Astrocyte (in vitro differentiated cells and primary cell): Measurements from ENCODE around the gene ZNF23. TPM values are rescaled to one million over a fixed set of nuclear protein-coding genes. Genes with fewer than 3 reads are reported as not detected.

Experiments
- DNase-seq: peaks from one replicate; pipeline ENCODE4 v3.0.0-alpha.2; 2010; ENCODE audit warnings: low read depth
- FAIRE-seq: peaks from 2 replicates; lab custom pipeline; 2011; peaks lifted over from hg19 to GRCh38; lab: Jason Lieb, UNC
- H2AFZ ChIP-seq: 2 replicates; pipeline ENCODE4 v1.6.0; 2012; ENCODE audit warnings: low read depth, low read length, inconsistent platforms
- H3K27ac ChIP-seq: 2 replicates; pipeline ENCODE4 v1.5.1; 2011; ENCODE audit warnings: low read depth, low read length, inconsistent platforms
- H3K27me3 ChIP-seq: 2 replicates; pipeline ENCODE4 v1.6.0; 2011; ENCODE audit warnings: low read length, inconsistent platforms; ENCODE audit not compliant: insufficient read depth
- H3K36me3 ChIP-seq: 2 replicates; pipeline ENCODE4 v1.5.1; 2011; ENCODE audit warnings: low read length, inconsistent platforms; ENCODE audit not compliant: insufficient read depth
- H3K4me1 ChIP-seq: 2 replicates; pipeline ENCODE4 v1.5.1; 2011; ENCODE audit warnings: low read length, inconsistent platforms; ENCODE audit not compliant: insufficient read depth
- H3K4me2 ChIP-seq: 2 replicates; pipeline ENCODE4 v1.6.0; 2012; ENCODE audit warnings: low read length, inconsistent platforms
- H3K4me3 ChIP-seq: 2 replicates; pipeline ENCODE4 v1.5.1; 2011; ENCODE audit warnings: low read depth, mild to moderate bottlenecking, low read length, inconsistent platforms; ENCODE audit not compliant: insufficient read depth
- H3K79me2 ChIP-seq: 2 replicates; pipeline ENCODE4 v1.6.0; 2012; ENCODE audit warnings: mild to moderate bottlenecking, low read length, inconsistent platforms; ENCODE audit not compliant: insufficient read depth
- H3K9ac ChIP-seq: 2 replicates; pipeline ENCODE4 v1.6.0; 2012; ENCODE audit warnings: mild to moderate bottlenecking, low read length, inconsistent platforms
- H3K9me3 ChIP-seq: 2 replicates; pipeline ENCODE4 v1.5.1; 2012; ENCODE audit warnings: low read depth, mild to moderate bottlenecking, low read length, inconsistent platforms; ENCODE audit not compliant: insufficient read depth
- H4K20me1 ChIP-seq: 2 replicates; pipeline ENCODE4 v1.6.0; 2012; ENCODE audit warnings: low read length, inconsistent platforms; ENCODE audit not compliant: insufficient read depth
- H3K27ac Mint-ChIP-seq: one replicate; pipeline ENCODE4 v1.8.0; 2021; ENCODE audit warnings: mild to moderate bottlenecking, mixed read lengths; ENCODE audit not compliant: unreplicated experiment
- H3K27me3 Mint-ChIP-seq: one replicate; pipeline ENCODE4 v1.8.0; 2021; ENCODE audit warnings: low read depth, mixed read lengths; ENCODE audit not compliant: unreplicated experiment
- H3K36me3 Mint-ChIP-seq: one replicate; pipeline ENCODE4 v1.8.0; 2021; ENCODE audit warnings: low read depth, mixed read lengths; ENCODE audit not compliant: unreplicated experiment
- H3K4me1 Mint-ChIP-seq: one replicate; pipeline ENCODE4 v1.8.0; 2021; ENCODE audit warnings: low read depth, mixed read lengths; ENCODE audit not compliant: unreplicated experiment
- H3K4me3 Mint-ChIP-seq: one replicate; pipeline ENCODE4 v1.8.0; 2021; ENCODE audit warnings: mild to moderate bottlenecking, moderate library complexity, mixed read lengths; ENCODE audit not compliant: unreplicated experiment
- H3K9me3 Mint-ChIP-seq: one replicate; pipeline ENCODE4 v1.8.0; 2021; ENCODE audit warnings: mild to moderate bottlenecking, mixed read lengths; ENCODE audit not compliant: unreplicated experiment
- CTCF ChIP-seq: IDR thresholded peaks from 2 replicates; pipeline ENCODE4 v1.5.1; 2011; ENCODE audit warnings: low read depth, mild to moderate bottlenecking, inconsistent platforms, low read length, moderate library complexity; ENCODE audit not compliant: insufficient read depth
- EZH2 ChIP-seq: IDR thresholded peaks from 2 replicates; pipeline ENCODE4 v1.6.1; 2012; ENCODE audit warnings: mild to moderate bottlenecking, low read length, inconsistent platforms; ENCODE audit not compliant: insufficient read depth
- total RNA-seq: library from RNA; stranded (reverse); gene quantifications from 2 replicates; pipeline ENCODE4 v1.2.1, GENCODE V29; 2021

ZNF23 gene
- total RNA-seq, 1 donor from 2014 or later: 12.4 TPM

GRCh38 chr16:71426069-71426879 lies 35.8 kb downstream of the ZNF23 start:
- Histone ChIP-seq H4K20me1 (no peaks in the 10 kb centered on the region), H3K79me2 (no peaks in the 10 kb centered on the region), H3K27ac (no peak overlapping the region), H3K4me2 (peak overlapping the region; percentile 79), H3K27me3 (peaks cover 3% of the 10 kb centered on the region), H3K36me3 (no peaks in the 10 kb centered on the region), H3K9me3 (no peaks in the 10 kb centered on the region), H3K4me1 (no peaks in the 10 kb centered on the region), H2AFZ (peak overlapping the region; percentile 64), H3K4me3 (peak overlapping the region; percentile 53), H3K9ac (no peak overlapping the region)
- Mint-ChIP-seq H3K27ac (peak overlapping the region; percentile 56), H3K27me3 (peaks cover 39% of the 10 kb centered on the region), H3K4me3 (peak overlapping the region; percentile 85), H3K36me3 (no peaks in the 10 kb centered on the region), H3K9me3 (peaks cover 1% of the 10 kb centered on the region), H3K4me1 (no peaks in the 10 kb centered on the region)
- peak; percentile 87 for DNase-seq
- peak; percentile 20 for FAIRE-seq
- TF ChIP-seq CTCF (no peak), EZH2 (no peak)

- no peaks in the 10 kb centered on the region for H3K4me1 ChIP-seq
- Mint-ChIP-seq H3K4me3 (peak overlapping the region; percentile 85), H3K4me1 (no peaks in the 10 kb centered on the region), H3K27ac (no peak overlapping the region), H3K36me3 (no peaks in the 10 kb centered on the region), H3K9me3 (peaks cover 1% of the 10 kb centered on the region), H3K27me3 (peaks cover 38% of the 10 kb centered on the region)
- H4K20me1 ChIP-seq: no peaks in the 10 kb centered on the region
- no peak overlapping the region for H3K27ac ChIP-seq
- no peak overlapping the region for H3K9ac ChIP-seq
- peaks cover 3% of the 10 kb centered on the region for H3K27me3 ChIP-seq
- TF ChIP-seq CTCF (no peak), EZH2 (no peak)
- no peaks in the 10 kb centered on the region for H3K36me3 ChIP-seq
- H3K79me2 ChIP-seq: no peaks in the 10 kb centered on the region
- peak overlapping the region; percentile 64 for H2AFZ ChIP-seq
- no peak for FAIRE-seq
- H3K9me3 ChIP-seq: no peaks in the 10 kb centered on the region
- H3K4me3 ChIP-seq: peak overlapping the region; percentile 53
- peak overlapping the region; percentile 79 for H3K4me2 ChIP-seq
- DNase-seq: no peak
Observed at GRCh38 chr16:71425746-71426068, 36.3 kb downstream of the ZNF23 start.

GRCh38 chr16:71424626-71425025 lies 37.4 kb downstream of the ZNF23 start:
- no peak for TF ChIP-seq CTCF
- no peak for TF ChIP-seq EZH2
- DNase-seq (no peak), FAIRE-seq (no peak)
- H3K36me3 ChIP-seq: no peaks in the 10 kb centered on the region
- H3K9ac ChIP-seq: no peak overlapping the region
- peaks cover 3% of the 10 kb centered on the region for H3K27me3 ChIP-seq
- peaks cover 1% of the 10 kb centered on the region for H3K9me3 Mint-ChIP-seq
- H3K9me3 ChIP-seq: no peaks in the 10 kb centered on the region
- H3K4me1 ChIP-seq: no peaks in the 10 kb centered on the region
- no peaks in the 10 kb centered on the region for H3K36me3 Mint-ChIP-seq
- no peak overlapping the region for H3K4me3 Mint-ChIP-seq
- no peak overlapping the region for H3K27ac ChIP-seq
- H4K20me1 ChIP-seq: no peaks in the 10 kb centered on the region
- no peak overlapping the region for H3K4me3 ChIP-seq
- no peak overlapping the region for H3K27ac Mint-ChIP-seq
- no peaks in the 10 kb centered on the region for H3K79me2 ChIP-seq
- no peaks in the 10 kb centered on the region for H3K4me1 Mint-ChIP-seq
- no peak overlapping the region for H3K4me2 ChIP-seq
- peaks cover 31% of the 10 kb centered on the region for H3K27me3 Mint-ChIP-seq
- H2AFZ ChIP-seq: no peak overlapping the region
